ENCODE data around the gene MCM3AP. TPM values are rescaled to one million over a fixed set of nuclear protein-coding genes. Genes with fewer than 3 reads are reported as not detected.

MCM3AP gene
- total and polyA plus RNA-seq, 2 experiments from 2014 or later: 35.4 to 64.8 TPM

DNA sequence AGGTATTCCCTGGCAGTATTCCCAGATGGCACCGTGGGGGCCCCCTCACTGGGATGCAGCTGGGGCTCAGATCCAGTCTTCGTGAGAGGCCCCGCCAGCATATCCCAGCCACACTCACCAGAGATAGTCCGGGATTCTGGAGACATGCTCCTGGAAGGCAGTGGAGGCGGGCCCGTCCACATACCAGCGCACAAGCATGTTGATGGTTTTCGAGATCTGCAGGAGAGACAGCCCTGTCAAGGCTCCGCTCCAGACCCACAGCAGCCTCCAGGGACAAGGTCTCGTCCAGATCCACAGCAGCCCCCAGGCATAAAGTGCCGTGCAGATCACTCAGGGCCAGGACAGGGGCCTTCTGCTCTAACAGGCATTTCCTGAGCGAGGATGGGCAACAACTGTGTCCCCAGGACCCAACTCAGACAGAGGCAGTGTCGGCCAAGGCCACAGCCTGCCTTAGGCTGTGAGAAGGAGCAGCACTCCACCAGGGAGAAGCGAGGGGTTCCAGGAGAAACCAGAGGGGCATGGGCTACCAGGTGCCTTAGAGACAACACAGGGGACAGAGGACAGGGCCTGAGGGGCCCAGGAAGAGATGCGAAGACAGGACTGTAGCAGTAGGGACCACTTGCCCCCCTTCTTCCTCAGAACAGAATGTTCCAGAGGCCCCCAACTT lies 71.7 kb downstream of the MCM3AP start:
- H3K4me3 ChIP-seq: no peak overlapping the region
- no peak overlapping the region for H2AFZ ChIP-seq
- H3K27ac ChIP-seq: no peak overlapping the region
- no peak for DNase-seq (ENCODE audit: low spot score)
- no peaks in the 10 kb centered on the region for H3K9me3 ChIP-seq (ENCODE audit: low read depth)
- no peaks in the 10 kb centered on the region for H3K9me2 ChIP-seq (replicated peaks; ENCODE audit: insufficient read depth)
- TF ChIP-seq CTCF (IDR thresholded peaks at IDR 0.05; ENCODE audit: poor library complexity) (no peak), EZH2 (IDR thresholded peaks at IDR 0.05; ENCODE audit: borderline replicate concordance) (no peak), EZH2phosphoT487 (IDR thresholded peaks at IDR 0.05; ENCODE audit: low read depth, severe bottlenecking, unreplicated experiment) (no peak)
- no peak overlapping the region for H3K4me2 ChIP-seq
- peaks cover 6% of the 10 kb centered on the region for H3K4me1 ChIP-seq (ENCODE audit: insufficient read depth)
- peaks cover 4% of the 10 kb centered on the region for H3K79me2 ChIP-seq
- no peaks in the 10 kb centered on the region for H3K36me3 ChIP-seq (replicated peaks; ENCODE audit: insufficient read depth, low read depth)
- no peaks in the 10 kb centered on the region for H3K27me3 ChIP-seq
- WGBS (ENCODE audit: low lambda C conversion rate, missing lambda C conversion rate): 77% methylated on average over 15 of the region's 15 CpGs
- H4K20me1 ChIP-seq (ENCODE audit: insufficient read depth, poor library complexity, severe bottlenecking): peaks cover 2% of the 10 kb centered on the region

GRCh38 chr21:46212721-46213484 lies 72.5 kb downstream of the MCM3AP start:
- H3K27me3 ChIP-seq: no peaks in the 10 kb centered on the region
- peaks cover 2% of the 10 kb centered on the region for H4K20me1 ChIP-seq (ENCODE audit: insufficient read depth, poor library complexity, severe bottlenecking)
- H3K9me3 ChIP-seq (ENCODE audit: low read depth): no peaks in the 10 kb centered on the region
- TF ChIP-seq CTCF (IDR thresholded peaks at IDR 0.05; ENCODE audit: poor library complexity): no peak
- no peak for TF ChIP-seq EZH2 (IDR thresholded peaks at IDR 0.05; ENCODE audit: borderline replicate concordance)
- TF ChIP-seq EZH2phosphoT487 (IDR thresholded peaks at IDR 0.05; ENCODE audit: low read depth, severe bottlenecking, unreplicated experiment): no peak
- no peak overlapping the region for H2AFZ ChIP-seq
- H3K4me2 ChIP-seq: no peak overlapping the region
- WGBS (ENCODE audit: low lambda C conversion rate, missing lambda C conversion rate): 94% methylated on average over 18 of the region's 18 CpGs
- H3K9me2 ChIP-seq (replicated peaks; ENCODE audit: insufficient read depth): no peaks in the 10 kb centered on the region
- no peak for DNase-seq (ENCODE audit: low spot score)
- no peaks in the 10 kb centered on the region for H3K36me3 ChIP-seq (replicated peaks; ENCODE audit: insufficient read depth, low read depth)
- H3K79me2 ChIP-seq: no peaks in the 10 kb centered on the region
- no peak overlapping the region for H3K27ac ChIP-seq
- peaks cover 6% of the 10 kb centered on the region for H3K4me1 ChIP-seq (ENCODE audit: insufficient read depth)
- H3K4me3 ChIP-seq: no peak overlapping the region

DNA sequence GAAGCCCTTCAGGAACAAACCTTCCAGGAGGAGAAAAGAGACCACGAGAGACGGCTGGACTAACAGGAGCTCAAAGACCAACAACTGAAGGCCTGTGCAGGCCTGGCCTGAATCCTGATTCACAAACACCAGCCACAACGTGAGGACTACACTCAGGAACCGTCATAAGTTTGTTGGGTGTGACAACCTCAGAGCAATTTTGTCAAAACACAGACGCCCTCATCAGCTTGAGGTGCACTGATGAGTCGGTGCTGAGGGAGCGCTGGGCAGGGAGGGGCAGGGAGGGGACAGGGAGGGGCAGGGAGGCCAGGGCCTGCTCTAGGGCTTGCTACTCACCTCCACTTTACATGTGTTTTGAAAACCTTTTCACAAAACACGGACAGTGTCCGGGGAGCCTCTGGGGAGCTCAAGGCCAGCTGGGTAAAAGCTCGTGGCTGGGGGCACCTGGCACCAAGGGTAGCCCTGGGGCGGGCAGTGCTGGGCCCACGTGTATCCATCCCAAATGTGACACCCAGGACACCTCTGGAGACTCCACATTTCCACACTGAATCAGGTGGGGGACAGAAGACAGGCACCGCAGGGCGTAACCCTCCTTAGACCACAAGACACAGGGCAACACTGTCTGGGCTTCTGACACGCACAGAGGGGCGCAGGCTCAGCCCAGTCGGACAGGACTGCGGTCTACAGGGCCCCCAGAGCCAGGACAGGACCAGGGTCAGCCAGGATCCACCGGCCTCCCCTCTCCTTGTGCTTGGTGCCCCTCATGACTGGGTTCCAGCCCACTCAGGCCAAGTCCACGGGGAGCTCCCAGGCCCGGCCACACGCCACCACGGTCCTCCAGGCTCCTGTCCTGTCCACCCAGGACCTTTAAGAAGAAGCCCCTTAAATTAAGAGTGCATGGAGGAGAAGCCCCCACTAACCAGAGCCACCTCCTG lies 73.4 kb downstream of the MCM3AP start:
- H3K79me2 ChIP-seq: no peaks in the 10 kb centered on the region
- H3K9me3 ChIP-seq (ENCODE audit: low read depth): no peaks in the 10 kb centered on the region

More for the DNA sequence above, 73.4 kb downstream of the MCM3AP start:
- H3K27ac ChIP-seq: no peak overlapping the region
- no peaks in the 10 kb centered on the region for H3K27me3 ChIP-seq
- no peak for TF ChIP-seq EZH2phosphoT487 (IDR thresholded peaks at IDR 0.05; ENCODE audit: low read depth, severe bottlenecking, unreplicated experiment)
- no peak for TF ChIP-seq EZH2 (IDR thresholded peaks at IDR 0.05; ENCODE audit: borderline replicate concordance)
- H4K20me1 ChIP-seq (ENCODE audit: insufficient read depth, poor library complexity, severe bottlenecking): peaks cover 2% of the 10 kb centered on the region
- WGBS (ENCODE audit: low lambda C conversion rate, missing lambda C conversion rate): 96% methylated on average over 22 of the region's 23 CpGs
- no peaks in the 10 kb centered on the region for H3K36me3 ChIP-seq (replicated peaks; ENCODE audit: insufficient read depth, low read depth)
- no peak overlapping the region for H2AFZ ChIP-seq
- no peaks in the 10 kb centered on the region for H3K9me2 ChIP-seq (replicated peaks; ENCODE audit: insufficient read depth)
- DNase-seq (ENCODE audit: low spot score): no peak
- no peak overlapping the region for H3K4me3 ChIP-seq
- H3K4me1 ChIP-seq (ENCODE audit: insufficient read depth): peaks cover 6% of the 10 kb centered on the region
- H3K4me2 ChIP-seq: no peak overlapping the region

Data from hepatocyte (in vitro differentiated cells).